Esophagus squamous epithelium (tissue), 5 donors: ENCODE results near the gene SLC27A2. TPM values are rescaled to one million over a fixed set of nuclear protein-coding genes. Genes with fewer than 3 reads are reported as not detected.
A peak's percentile ranks its signal among the peaks of the same experiment; 100 is the strongest.
"Not testable (repeated sequence)": the region's sequence is repeated elsewhere in the genome, so short reads cannot be mapped to it uniquely, and the experiment has no call there.

ENCODE experiments used
- DNase-seq: peaks from one replicate; lab custom pipeline; 2025; lab: John Stamatoyannopoulos, UW
- H3K27ac ChIP-seq, 4 donors: fragments of 200-600 bp; sonication (generic); one replicate each; pipeline ENCODE4 v1.5.1; 2016 to 2019; ENCODE audit warnings: mild to moderate bottlenecking in 1 of 4
- H3K27me3 ChIP-seq, 4 donors: fragments of 200-600 bp; sonication (generic); 1 replicate in 3 of 4; 2 replicates in 1 of 4; pipeline versions ENCODE4 v1.5.1 to v1.6.0; 2017 to 2021; ENCODE audit warnings: antibody characterized with exemption in 1 of 4
- H3K36me3 ChIP-seq, 3 donors: fragments of 200-600 bp; sonication (generic); one replicate each; pipeline ENCODE4 v1.5.1; 2016 to 2019
- H3K4me1 ChIP-seq, 3 donors: fragments of 200-600 bp; sonication (generic); one replicate each; pipeline ENCODE4 v1.5.1; 2017 to 2019
- H3K4me3 ChIP-seq, 4 donors: fragments of 200-600 bp; sonication (generic); 1 replicate in 3 of 4; 2 replicates in 1 of 4; pipeline ENCODE4 v1.5.1; 2016 to 2019; ENCODE audit warnings: mild to moderate bottlenecking in 2 of 4, moderate library complexity in 1 of 4
- H3K9me3 ChIP-seq, 3 donors: fragments of 200-600 bp; sonication (generic); one replicate each; pipeline ENCODE4 v1.5.1; 2016 to 2019
- POLR2A ChIP-seq, 4 donors: fragments of 450-650 bp; IDR thresholded peaks; one replicate each; pipeline ENCODE4 v1.6.1; 2017; ENCODE audit warnings: antibody characterized with exemption in 4 of 4, mild to moderate bottlenecking in 4 of 4, moderate library complexity in 3 of 4
- WGBS, 2 donors: methylation state at CpG; one replicate each; pipeline ENCODE4 v1.1.5; 2018; 5-methylcytosine and 5-hydroxymethylcytosine counted together
- intact Hi-C: fragments of 100-400 bp; cut with DNase I; formaldehyde crosslinking; loops from one replicate; pipeline ENCODE4 v1.15.0; 2022
- total RNA-seq, 4 donors: library from RNA; depleted of rRNA; stranded (reverse); fragments of >200 nt; gene quantifications; one replicate each; pipeline ENCODE4 v1.1.0, GENCODE V29; 2016
- TF ChIP-seq, protein P1 (sequence below), 6 experiments: fragments of 450-650 bp in 4 of 6; fragments of 200-600 bp in 2 of 6; sonication (generic) in 2 of 6; IDR thresholded peaks; one replicate each; pipeline ENCODE4 v1.5.1; 2016 to 2019; ENCODE audit warnings: antibody characterized with exemption in 6 of 6, mild to moderate bottlenecking in 4 of 6, moderate library complexity in 4 of 6
- donor health status: DM: yes; HTN: yes; CAD: no.

SLC27A2 gene
- 1 to 10 TPM; 2.2 to 9.4 (median 3.8) TPM for total RNA-seq

DNA sequence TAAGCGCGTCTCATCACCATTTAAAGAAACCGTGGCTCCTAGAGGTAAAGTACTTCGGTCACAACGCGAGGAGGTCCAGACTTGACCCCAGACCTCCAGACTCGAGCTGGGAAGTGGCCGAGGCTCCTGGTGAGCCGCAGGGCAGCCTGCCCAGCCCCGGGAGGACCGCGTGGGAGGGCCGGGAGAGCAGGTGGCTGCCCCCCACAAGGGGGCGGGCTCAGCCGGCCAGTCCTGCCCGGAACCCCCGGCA is at the start of gene SLC27A2:
TSS of gene SLC27A2 (plus strand) at position 228 of the 250 bp plus-strand sequence. CDS start 232 bp downstream, outside the sequence.
- H3K36me3 ChIP-seq, result no peaks in the 10 kb centered on the region
- DNase-seq, result no peak
- intact Hi-C loops, result no loop called here
- H3K27ac ChIP-seq, result no peak within 1 kb of the TSS
- no CpG with 5 or more reads among the region's 17 CpGs for WGBS, 2 donors
- no peaks in the 10 kb centered on the region for H3K9me3 ChIP-seq
- peaks cover 0 to 41% (median 0%) of the 10 kb centered on the region in 4 donors for H3K27me3 ChIP-seq
- H3K4me3 ChIP-seq, result peak within 1 kb of the TSS; percentile 53 to 74 (median 66)
- H3K4me1 ChIP-seq, result peaks cover 0 to 28% (median 4%) of the 10 kb centered on the region in 3 donors
- no peak for TF ChIP-seq POLR2A (IDR thresholded peaks at IDR 0.05)
- TF ChIP-seq, protein P1, sequence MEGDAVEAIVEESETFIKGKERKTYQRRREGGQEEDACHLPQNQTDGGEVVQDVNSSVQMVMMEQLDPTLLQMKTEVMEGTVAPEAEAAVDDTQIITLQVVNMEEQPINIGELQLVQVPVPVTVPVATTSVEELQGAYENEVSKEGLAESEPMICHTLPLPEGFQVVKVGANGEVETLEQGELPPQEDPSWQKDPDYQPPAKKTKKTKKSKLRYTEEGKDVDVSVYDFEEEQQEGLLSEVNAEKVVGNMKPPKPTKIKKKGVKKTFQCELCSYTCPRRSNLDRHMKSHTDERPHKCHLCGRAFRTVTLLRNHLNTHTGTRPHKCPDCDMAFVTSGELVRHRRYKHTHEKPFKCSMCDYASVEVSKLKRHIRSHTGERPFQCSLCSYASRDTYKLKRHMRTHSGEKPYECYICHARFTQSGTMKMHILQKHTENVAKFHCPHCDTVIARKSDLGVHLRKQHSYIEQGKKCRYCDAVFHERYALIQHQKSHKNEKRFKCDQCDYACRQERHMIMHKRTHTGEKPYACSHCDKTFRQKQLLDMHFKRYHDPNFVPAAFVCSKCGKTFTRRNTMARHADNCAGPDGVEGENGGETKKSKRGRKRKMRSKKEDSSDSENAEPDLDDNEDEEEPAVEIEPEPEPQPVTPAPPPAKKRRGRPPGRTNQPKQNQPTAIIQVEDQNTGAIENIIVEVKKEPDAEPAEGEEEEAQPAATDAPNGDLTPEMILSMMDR (IDR thresholded peaks at IDR 0.05), result peak in 5 of 6 experiments; percentile 23 to 43 (median 37)

DNA sequence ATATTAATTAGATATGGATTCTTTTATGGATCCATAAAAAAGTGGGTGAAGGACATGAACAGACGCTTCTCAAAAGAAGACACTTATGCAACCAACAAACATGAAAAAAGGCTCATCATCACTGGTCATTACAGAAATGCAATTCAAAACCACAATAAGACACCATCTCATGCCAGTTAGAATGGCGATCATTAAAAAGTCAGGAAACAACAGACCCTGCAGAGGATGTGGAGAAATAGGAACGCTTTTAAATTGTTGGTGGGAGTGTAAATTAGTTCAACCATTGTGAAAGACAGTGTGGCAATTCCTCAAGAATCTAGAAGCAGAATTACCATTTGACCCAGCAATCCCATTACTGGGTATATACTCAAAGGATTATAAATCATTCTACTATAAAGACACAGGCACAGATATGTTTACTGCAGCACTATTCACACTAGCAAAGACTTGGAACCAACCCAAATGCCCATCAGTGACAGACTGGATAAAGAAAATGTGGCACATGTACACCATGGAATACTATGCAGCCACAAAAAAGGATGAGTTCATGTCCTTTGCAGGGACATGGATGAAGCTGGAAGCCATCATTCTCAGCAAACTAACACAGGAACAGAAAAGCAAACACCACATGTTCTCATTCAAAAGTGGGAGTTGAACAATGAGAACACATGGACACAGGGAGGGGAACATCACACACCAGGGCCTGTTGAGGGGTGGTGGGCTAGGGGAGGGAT is 49.6 kb upstream of the SLC27A2 start:
- H3K9me3 ChIP-seq, H3K27ac ChIP-seq, DNase-seq, H3K27me3 ChIP-seq, H3K36me3 ChIP-seq, H3K4me3 ChIP-seq, H3K4me1 ChIP-seq, intact Hi-C loops: not testable (repeated sequence)
- 66 to 72% methylated on average over 3 of the region's 3 CpGs for WGBS, 2 donors

DNA sequence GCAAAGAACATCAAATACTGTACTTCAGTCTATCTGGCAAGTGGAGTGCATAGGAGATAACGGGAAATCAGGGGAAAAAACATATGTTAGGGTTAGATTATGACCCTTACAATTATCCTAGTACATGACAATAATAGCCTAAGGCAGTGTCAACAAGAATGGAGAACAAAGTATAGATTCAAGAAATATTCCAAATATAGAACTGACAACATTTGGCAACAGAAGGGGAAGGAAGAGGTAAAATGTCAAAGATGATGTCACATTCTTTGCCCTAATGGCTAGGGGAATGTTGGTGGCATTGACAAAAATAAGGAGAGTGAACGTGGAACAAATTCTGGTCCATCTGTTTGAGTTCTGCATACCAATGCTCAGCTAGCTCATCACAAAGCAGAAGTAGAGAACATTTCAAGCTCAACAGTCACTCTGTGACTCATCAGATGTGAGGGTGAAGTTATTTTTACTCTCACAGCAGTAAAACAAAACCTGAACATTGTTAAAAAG is 47.4 kb upstream of the SLC27A2 start:
- H3K27ac ChIP-seq, result peak overlapping the region in 2 of 4 donors; percentile 67 to 79
- H3K36me3 ChIP-seq, result no peaks in the 10 kb centered on the region
- peaks cover 0 to 9% (median 0%) of the 10 kb centered on the region in 3 donors for H3K4me1 ChIP-seq
- H3K4me3 ChIP-seq, result no peak overlapping the region
- WGBS, 2 donors, result 9 to 13% methylated on average over 2 of the region's 2 CpGs
- no peaks in the 10 kb centered on the region for H3K9me3 ChIP-seq
- TF ChIP-seq, protein P1 (IDR thresholded peaks at IDR 0.05), result no peak
- TF ChIP-seq POLR2A (IDR thresholded peaks at IDR 0.05), result no peak
- no peaks in the 10 kb centered on the region for H3K27me3 ChIP-seq
- no peak for DNase-seq
- intact Hi-C loops, result no loop called here

DNA sequence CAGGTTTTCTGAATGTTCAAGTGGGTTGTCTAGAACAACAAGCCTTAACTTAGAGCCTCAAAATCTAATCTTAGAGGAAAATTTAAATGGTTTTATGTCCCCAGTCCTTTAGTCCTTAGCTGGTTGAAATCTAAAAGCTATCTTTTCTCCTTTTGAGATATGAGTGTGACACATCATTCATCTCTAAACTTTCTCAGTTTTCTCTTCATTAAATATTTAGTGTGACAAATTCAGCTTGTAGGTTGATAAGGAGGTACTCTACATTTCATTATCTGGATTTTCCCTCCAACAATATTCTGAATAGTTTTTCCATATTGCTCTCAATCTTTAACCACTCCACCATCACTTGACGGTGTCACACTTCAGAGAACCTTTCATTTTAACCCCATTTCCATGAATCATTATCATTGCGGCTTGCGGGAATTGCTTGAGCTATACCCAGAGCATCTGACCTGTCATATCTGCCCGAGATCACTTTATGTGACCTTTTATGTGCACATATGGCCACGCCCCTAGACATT is 46.9 kb upstream of the SLC27A2 start:
- TF ChIP-seq, protein P1 (IDR thresholded peaks at IDR 0.05), result no peak
- no peak for TF ChIP-seq POLR2A (IDR thresholded peaks at IDR 0.05)
- WGBS, 2 donors, result 55 to 71% methylated on average over 5 of the region's 5 CpGs
- intact Hi-C loops, result no loop called here

DNA sequence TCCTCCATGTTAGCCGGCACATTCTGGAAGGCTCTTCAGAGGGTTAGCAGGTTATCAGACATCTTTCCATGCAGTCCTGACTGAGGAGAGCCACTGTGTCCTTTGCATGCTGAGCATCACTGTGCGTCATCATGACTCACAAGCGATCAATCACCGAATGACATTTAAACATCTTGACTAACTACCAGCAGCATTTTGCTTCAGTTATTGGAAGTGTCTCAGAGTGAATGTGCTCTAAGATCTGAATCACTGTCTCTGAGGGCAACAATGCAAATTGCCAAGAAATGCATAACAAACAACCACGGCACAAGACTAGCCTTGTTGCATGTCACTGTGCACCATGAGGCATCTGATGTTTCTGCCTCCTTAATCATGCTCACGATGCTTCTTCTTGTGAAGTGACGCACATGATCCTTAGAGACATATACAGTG is 44.6 kb upstream of the SLC27A2 start:
- H3K27me3 ChIP-seq, result no peaks in the 10 kb centered on the region
- H3K4me3 ChIP-seq, result no peak overlapping the region
- no peak for TF ChIP-seq POLR2A (IDR thresholded peaks at IDR 0.05)
- peak overlapping the region in 1 of 4 donors; percentile 6 for H3K27ac ChIP-seq
- intact Hi-C loops, result no loop called here
- WGBS, 2 donors, result 47 to 59% methylated on average over 7 of the region's 7 CpGs
- no peaks in the 10 kb centered on the region for H3K36me3 ChIP-seq
- DNase-seq, result no peak
- H3K9me3 ChIP-seq, result no peaks in the 10 kb centered on the region
- peaks cover 0 to 9% (median 0%) of the 10 kb centered on the region in 3 donors for H3K4me1 ChIP-seq

More for the DNA sequence above, 46.9 kb upstream of the SLC27A2 start:
- Histone ChIP-seq H3K27me3 (no peaks in the 10 kb centered on the region), H3K27ac (peak overlapping the region in 2 of 4 donors; percentile 67 to 79), H3K4me1 (peaks cover 0 to 9% (median 0%) of the 10 kb centered on the region in 3 donors), H3K9me3 (no peaks in the 10 kb centered on the region), H3K36me3 (no peaks in the 10 kb centered on the region), H3K4me3 (no peak overlapping the region)
- no peak for DNase-seq

DNA sequence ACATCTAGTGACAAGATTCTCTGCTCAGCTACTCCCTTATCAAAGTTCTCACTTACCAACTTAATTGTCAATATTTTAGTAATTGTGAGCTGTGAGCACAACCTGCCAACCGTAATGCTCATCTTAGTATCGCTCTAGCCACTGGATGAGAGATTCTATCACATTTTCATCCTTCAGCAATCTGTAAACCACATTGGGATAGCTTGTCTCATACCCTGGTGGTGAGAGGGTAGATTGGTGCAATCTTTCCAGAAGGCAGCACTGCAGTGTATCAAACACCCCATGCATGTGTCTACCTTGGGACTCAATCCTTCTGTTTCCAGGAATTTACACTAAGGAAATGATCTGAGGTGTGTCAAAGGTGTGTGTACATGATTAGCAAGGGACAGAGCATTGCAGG is 44.1 kb upstream of the SLC27A2 start:
- Histone ChIP-seq H3K36me3 (no peaks in the 10 kb centered on the region), H3K4me3 (no peak overlapping the region), H3K27ac (peak overlapping the region in 1 of 4 donors; percentile 6), H3K9me3 (no peaks in the 10 kb centered on the region), H3K4me1 (peaks cover 0 to 9% (median 0%) of the 10 kb centered on the region in 3 donors), H3K27me3 (no peaks in the 10 kb centered on the region)
- intact Hi-C loops, result no loop called here
- 84 to 95% methylated on average over 2 of the region's 2 CpGs for WGBS, 2 donors
- no peak for TF ChIP-seq POLR2A (IDR thresholded peaks at IDR 0.05)
- TF ChIP-seq, protein P1 (IDR thresholded peaks at IDR 0.05), result no peak
- DNase-seq, result no peak
